ENCODE results near the gene COL6A2. TPM values are rescaled to one million over a fixed set of nuclear protein-coding genes. Genes with fewer than 3 reads are reported as not detected.
"Not testable (repeated sequence)": the region's sequence is repeated elsewhere in the genome, so short reads cannot be mapped to it uniquely, and the experiment has no call there.

COL6A2 gene
- total and polyA plus RNA-seq, 2 experiments from 2014 or later = 509 to 832 TPM

DNA sequence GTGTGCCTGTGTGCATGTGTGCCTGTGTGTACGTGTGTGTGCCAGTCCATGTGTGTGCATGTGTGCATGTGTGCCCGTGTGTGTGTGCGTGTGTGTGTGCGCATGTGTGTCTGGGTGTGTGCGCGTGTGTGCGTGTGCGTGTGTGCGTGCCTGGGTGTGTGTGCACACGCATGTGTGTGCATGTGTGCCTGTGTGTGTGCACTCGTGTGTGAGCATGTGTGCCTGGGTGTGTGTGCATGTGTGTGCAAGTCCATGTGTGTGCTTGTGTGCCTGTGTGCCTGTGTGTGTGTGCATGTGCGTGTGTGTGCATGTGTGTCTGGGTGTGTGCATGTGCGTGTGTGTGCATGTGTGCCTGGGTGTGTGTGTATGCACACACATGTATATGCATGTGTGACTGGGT is 28.7 kb upstream of the COL6A2 start:
- no peak for TF ChIP-seq EZH2 (IDR thresholded peaks at IDR 0.05; ENCODE audit: borderline replicate concordance)
- TF ChIP-seq, protein P1, sequence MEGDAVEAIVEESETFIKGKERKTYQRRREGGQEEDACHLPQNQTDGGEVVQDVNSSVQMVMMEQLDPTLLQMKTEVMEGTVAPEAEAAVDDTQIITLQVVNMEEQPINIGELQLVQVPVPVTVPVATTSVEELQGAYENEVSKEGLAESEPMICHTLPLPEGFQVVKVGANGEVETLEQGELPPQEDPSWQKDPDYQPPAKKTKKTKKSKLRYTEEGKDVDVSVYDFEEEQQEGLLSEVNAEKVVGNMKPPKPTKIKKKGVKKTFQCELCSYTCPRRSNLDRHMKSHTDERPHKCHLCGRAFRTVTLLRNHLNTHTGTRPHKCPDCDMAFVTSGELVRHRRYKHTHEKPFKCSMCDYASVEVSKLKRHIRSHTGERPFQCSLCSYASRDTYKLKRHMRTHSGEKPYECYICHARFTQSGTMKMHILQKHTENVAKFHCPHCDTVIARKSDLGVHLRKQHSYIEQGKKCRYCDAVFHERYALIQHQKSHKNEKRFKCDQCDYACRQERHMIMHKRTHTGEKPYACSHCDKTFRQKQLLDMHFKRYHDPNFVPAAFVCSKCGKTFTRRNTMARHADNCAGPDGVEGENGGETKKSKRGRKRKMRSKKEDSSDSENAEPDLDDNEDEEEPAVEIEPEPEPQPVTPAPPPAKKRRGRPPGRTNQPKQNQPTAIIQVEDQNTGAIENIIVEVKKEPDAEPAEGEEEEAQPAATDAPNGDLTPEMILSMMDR (IDR thresholded peaks at IDR 0.05; ENCODE audit: poor library complexity) = no peak
- 90% methylated on average over 13 of the region's 13 CpGs for WGBS (ENCODE audit: low lambda C conversion rate, missing lambda C conversion rate)
- Histone ChIP-seq H3K36me3 (replicated peaks; ENCODE audit: insufficient read depth, low read depth) (no peaks in the 10 kb centered on the region), H3K79me2 (no peaks in the 10 kb centered on the region), H3K4me3 (no peak overlapping the region), H3K4me1 (ENCODE audit: insufficient read depth) (peaks cover 31% of the 10 kb centered on the region), H2AFZ (no peak overlapping the region), H4K20me1 (ENCODE audit: insufficient read depth, poor library complexity, severe bottlenecking) (no peaks in the 10 kb centered on the region), H3K9me2 (replicated peaks; ENCODE audit: insufficient read depth) (no peaks in the 10 kb centered on the region), H3K4me2 (no peak overlapping the region), H3K27ac (no peak overlapping the region), H3K27me3 (no peaks in the 10 kb centered on the region), H3K9me3 (ENCODE audit: low read depth) (no peaks in the 10 kb centered on the region)
- no peak for DNase-seq (ENCODE audit: low spot score)

DNA sequence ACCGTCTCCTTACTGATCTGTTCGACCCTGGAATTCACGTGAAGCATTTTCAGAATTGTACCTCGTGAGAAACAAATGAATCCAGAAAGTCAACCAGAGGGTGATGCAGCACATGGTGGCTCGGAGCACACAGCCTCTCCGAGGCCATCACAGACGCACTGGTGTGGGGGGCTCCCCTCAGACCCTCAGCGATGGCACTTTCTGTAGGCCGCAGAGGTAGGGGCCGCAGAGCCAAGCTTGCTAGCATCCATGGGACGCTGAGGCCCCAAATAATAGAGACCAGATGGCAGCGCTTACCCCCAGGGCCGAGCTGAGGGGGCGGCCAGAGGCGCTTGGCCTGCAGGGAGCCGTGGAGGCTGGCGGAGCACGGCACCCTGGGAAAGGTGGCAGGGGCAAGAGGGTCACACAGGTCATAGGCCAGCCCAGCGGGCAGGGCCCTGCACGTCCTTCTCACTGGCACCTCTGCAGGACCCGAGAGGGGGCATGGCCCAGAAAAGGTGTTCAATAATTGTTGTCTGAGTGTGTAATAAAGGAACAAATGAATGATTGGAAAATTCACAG is 28.1 kb upstream of the COL6A2 start:
- Histone ChIP-seq H2AFZ (no peak overlapping the region), H3K27me3 (no peaks in the 10 kb centered on the region), H3K36me3 (replicated peaks; ENCODE audit: insufficient read depth, low read depth) (no peaks in the 10 kb centered on the region), H3K9me2 (replicated peaks; ENCODE audit: insufficient read depth) (no peaks in the 10 kb centered on the region), H3K4me3 (no peak overlapping the region), H3K4me2 (no peak overlapping the region), H4K20me1 (ENCODE audit: insufficient read depth, poor library complexity, severe bottlenecking) (no peaks in the 10 kb centered on the region), H3K79me2 (no peaks in the 10 kb centered on the region), H3K9me3 (ENCODE audit: low read depth) (no peaks in the 10 kb centered on the region), H3K27ac (no peak overlapping the region), H3K4me1 (ENCODE audit: insufficient read depth) (peaks cover 30% of the 10 kb centered on the region)
- DNase-seq (ENCODE audit: low spot score) = no peak
- 82% methylated on average over 21 of the region's 21 CpGs for WGBS (ENCODE audit: low lambda C conversion rate, missing lambda C conversion rate)
- TF ChIP-seq, protein P1 (IDR thresholded peaks at IDR 0.05; ENCODE audit: poor library complexity) = no peak
- TF ChIP-seq EZH2phosphoT487 (IDR thresholded peaks at IDR 0.05; ENCODE audit: low read depth, severe bottlenecking, unreplicated experiment) = no peak
- TF ChIP-seq EZH2 (IDR thresholded peaks at IDR 0.05; ENCODE audit: borderline replicate concordance) = no peak

DNA sequence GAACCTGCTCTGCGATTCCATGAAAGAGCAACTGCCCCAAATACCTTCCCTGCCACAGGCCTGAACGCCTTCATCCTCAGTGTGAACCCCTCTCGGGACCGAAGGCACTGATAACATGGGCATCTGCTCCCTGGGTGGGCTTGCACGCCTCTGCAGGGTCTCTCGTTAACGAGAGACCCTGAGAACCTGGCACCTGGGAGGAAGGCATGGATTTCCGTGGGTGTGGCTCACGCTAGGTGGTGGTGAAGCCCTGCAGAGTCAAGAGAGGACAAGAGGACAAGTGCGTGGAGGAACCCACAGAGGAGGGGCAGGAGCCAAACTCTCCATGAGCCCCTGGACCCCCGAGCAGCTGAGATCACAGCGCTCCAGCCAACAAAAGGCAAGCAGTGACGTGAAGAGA is 26.8 kb upstream of the COL6A2 start:
- Histone ChIP-seq H3K27ac (no peak overlapping the region), H3K36me3 (replicated peaks; ENCODE audit: insufficient read depth, low read depth) (no peaks in the 10 kb centered on the region), H3K9me3 (ENCODE audit: low read depth) (no peaks in the 10 kb centered on the region), H2AFZ (no peak overlapping the region), H3K4me2 (no peak overlapping the region), H3K4me3 (no peak overlapping the region), H3K79me2 (no peaks in the 10 kb centered on the region), H3K27me3 (no peaks in the 10 kb centered on the region), H3K9me2 (replicated peaks; ENCODE audit: insufficient read depth) (no peaks in the 10 kb centered on the region), H3K4me1 (ENCODE audit: insufficient read depth) (peaks cover 17% of the 10 kb centered on the region), H4K20me1 (ENCODE audit: insufficient read depth, poor library complexity, severe bottlenecking) (no peaks in the 10 kb centered on the region)
- TF ChIP-seq EZH2 (IDR thresholded peaks at IDR 0.05; ENCODE audit: borderline replicate concordance) (no peak), EZH2phosphoT487 (IDR thresholded peaks at IDR 0.05; ENCODE audit: low read depth, severe bottlenecking, unreplicated experiment) (no peak)
- TF ChIP-seq, protein P1 (IDR thresholded peaks at IDR 0.05; ENCODE audit: poor library complexity) = no peak
- WGBS (ENCODE audit: low lambda C conversion rate, missing lambda C conversion rate) = 87% methylated on average over 13 of the region's 13 CpGs
- no peak for DNase-seq (ENCODE audit: low spot score)

DNA sequence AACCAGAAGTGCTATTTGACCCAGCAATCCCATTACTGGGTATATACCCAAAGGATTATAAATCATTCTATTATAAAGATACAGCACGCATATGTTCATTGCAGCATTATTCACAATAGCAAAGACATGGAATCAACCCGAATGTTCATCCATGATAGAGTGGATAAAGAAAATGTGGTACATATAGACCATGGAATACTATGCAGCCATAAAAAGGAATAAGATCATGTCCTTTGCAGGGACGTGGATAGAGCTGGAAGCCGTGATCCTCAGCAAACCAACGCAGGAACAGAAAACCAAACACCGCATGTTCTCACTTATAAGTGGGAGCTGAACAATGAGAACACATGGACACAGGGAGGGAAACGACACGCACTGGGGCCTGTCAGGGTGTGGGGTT is 21.2 kb upstream of the COL6A2 start:
- H3K27me3 ChIP-seq; H2AFZ ChIP-seq; H3K9me3 ChIP-seq (ENCODE audit: low read depth); H3K27ac ChIP-seq; H3K4me3 ChIP-seq; H3K9me2 ChIP-seq (replicated peaks; ENCODE audit: insufficient read depth); H4K20me1 ChIP-seq (ENCODE audit: insufficient read depth, poor library complexity, severe bottlenecking); H3K4me2 ChIP-seq; H3K79me2 ChIP-seq; H3K36me3 ChIP-seq (replicated peaks; ENCODE audit: insufficient read depth, low read depth); DNase-seq (ENCODE audit: low spot score): not testable (repeated sequence)
- WGBS (ENCODE audit: low lambda C conversion rate, missing lambda C conversion rate) = 94% methylated on average over 8 of the region's 8 CpGs
- H3K4me1 ChIP-seq (ENCODE audit: insufficient read depth) = peaks cover 16% of the 10 kb centered on the region
